Measurements from ENCODE around the gene KIF26B.

DNA sequence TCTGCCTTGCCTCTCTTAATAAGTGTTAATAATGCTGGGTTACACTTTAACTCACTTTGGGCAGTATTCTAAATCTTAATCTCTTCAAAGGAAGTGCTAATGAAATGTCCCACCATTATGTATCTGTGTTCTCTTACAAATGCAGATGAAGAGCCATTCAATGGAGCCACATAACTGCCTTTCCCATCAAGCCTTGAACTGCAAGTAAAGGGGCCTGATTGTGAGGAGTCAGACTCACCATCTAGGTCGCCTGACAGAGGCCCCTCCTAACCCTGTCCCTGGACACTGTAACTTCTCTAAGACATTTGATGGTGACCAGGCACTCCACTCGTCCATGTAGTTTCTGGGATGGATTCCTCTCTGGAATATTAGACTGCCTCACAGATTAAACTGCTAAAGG, 329.4 kb downstream of the KIF26B start:
- TF ChIP-seq CTCF (optimal IDR thresholded peaks at IDR 0.05 in 1 of 3, IDR thresholded peaks at IDR 0.05 in 1 of 3, conservative IDR thresholded peaks at IDR 0.05 in 1 of 3; ENCODE audit: extremely low read depth in 1 of 3, insufficient read depth in 2 of 3, low read length in 3 of 3) = no peak
- no peak for TF ChIP-seq EZH2 (IDR thresholded peaks at IDR 0.05; ENCODE audit: low read length)
